Measurements from ENCODE around the gene ZBTB21. TPM values are rescaled to one million over a fixed set of nuclear protein-coding genes. Genes with fewer than 3 reads are reported as not detected.

Gene ZBTB21
- 10 to 100 TPM in 1 of 12 donors, 1 to 10 TPM in 10, not detected in 1; 4.5 to 10.4 (median 6.6) TPM for polyA plus RNA-seq (ENCODE audit: insufficient read length in 12 of 12)
- long read RNA-seq, donor 1, full-length matches to known transcripts = 8 of 8 reads
- long read RNA-seq, donor 1, partial matches to known transcripts = 0 of 8 reads
- long read RNA-seq, donor 1, other reads (novel, unspliced or antisense) = 0 of 8 reads
- long read RNA-seq, donor 2, full-length matches to known transcripts = 3 of 3 reads
- long read RNA-seq, donor 2, partial matches to known transcripts = 0 of 3 reads
- long read RNA-seq, donor 2, other reads (novel, unspliced or antisense) = 0 of 3 reads
- long read RNA-seq, donor 3 = 0 reads
- long read RNA-seq, donor 4 = 0 reads
- long read RNA-seq, donor 5, full-length matches to known transcripts = 4 of 4 reads
- long read RNA-seq, donor 5, partial matches to known transcripts = 0 of 4 reads
- long read RNA-seq, donor 5, other reads (novel, unspliced or antisense) = 0 of 4 reads
- long read RNA-seq, donor 6, full-length matches to known transcripts = 2 of 2 reads
- long read RNA-seq, donor 6, partial matches to known transcripts = 0 of 2 reads
- long read RNA-seq, donor 6, other reads (novel, unspliced or antisense) = 0 of 2 reads
- long read RNA-seq, donor 7, full-length matches to known transcripts = 1 of 1 reads
- long read RNA-seq, donor 7, partial matches to known transcripts = 0 of 1 reads
- long read RNA-seq, donor 7, other reads (novel, unspliced or antisense) = 0 of 1 reads
- long read RNA-seq, donor 8, full-length matches to known transcripts = 8 of 8 reads
- long read RNA-seq, donor 8, partial matches to known transcripts = 0 of 8 reads
- long read RNA-seq, donor 8, other reads (novel, unspliced or antisense) = 0 of 8 reads
- long read RNA-seq, donor 9, full-length matches to known transcripts = 2 of 2 reads
- long read RNA-seq, donor 9, partial matches to known transcripts = 0 of 2 reads
- long read RNA-seq, donor 9, other reads (novel, unspliced or antisense) = 0 of 2 reads
- long read RNA-seq, donor 10, full-length matches to known transcripts = 1 of 1 reads
- long read RNA-seq, donor 10, partial matches to known transcripts = 0 of 1 reads
- long read RNA-seq, donor 10, other reads (novel, unspliced or antisense) = 0 of 1 reads
- long read RNA-seq, donor 11, full-length matches to known transcripts = 4 of 4 reads
- long read RNA-seq, donor 11, partial matches to known transcripts = 0 of 4 reads
- long read RNA-seq, donor 11, other reads (novel, unspliced or antisense) = 0 of 4 reads

- DNase-seq = peak; percentile 99
Measured at GRCh38 chr21:42009831-42010506, at the start of gene ZBTB21. Gene ZBTB21 (minus strand): TSS chr21:42010360. CDS start chr21:41994095, 16,265 bp downstream.

- DNase-seq = no peak
Measured at GRCh38 chr21:42059721-42060120, 49.6 kb upstream of the ZBTB21 start.

- DNase-seq = no peak
Measured at GRCh38 chr21:42059141-42059540, 49.0 kb upstream of the ZBTB21 start.

- no peak for DNase-seq
Measured at GRCh38 chr21:42058631-42059111, 48.5 kb upstream of the ZBTB21 start.

GRCh38 chr21:42057851-42058437 lies 47.8 kb upstream of the ZBTB21 start:
- no peak for DNase-seq

- peak; percentile 45 for DNase-seq
Measured at GRCh38 chr21:42056996-42057689, 47.0 kb upstream of the ZBTB21 start.

- no peak for DNase-seq
Measured at GRCh38 chr21:42056468-42056867, 46.3 kb upstream of the ZBTB21 start.

- DNase-seq = no peak
Measured at GRCh38 chr21:42055425-42055824, 45.3 kb upstream of the ZBTB21 start.

- no peak for DNase-seq
Measured at GRCh38 chr21:42051788-42052187, 41.6 kb upstream of the ZBTB21 start.

- DNase-seq = no peak
Measured at GRCh38 chr21:42049578-42050430, 39.6 kb upstream of the ZBTB21 start.

- no peak for DNase-seq
Measured at GRCh38 chr21:42048870-42049577, 38.9 kb upstream of the ZBTB21 start.

- no peak for DNase-seq
Measured at GRCh38 chr21:42047821-42048613, 37.9 kb upstream of the ZBTB21 start.

- no peak for DNase-seq
Measured at GRCh38 chr21:42044871-42045495, 34.8 kb upstream of the ZBTB21 start.

- no peak for DNase-seq
Measured at GRCh38 chr21:42043961-42044360, 33.8 kb upstream of the ZBTB21 start.

GRCh38 chr21:42043201-42043895 lies 33.2 kb upstream of the ZBTB21 start:
- DNase-seq = no peak

- no peak for DNase-seq
Measured at GRCh38 chr21:42042651-42043050, 32.5 kb upstream of the ZBTB21 start.

Measured in muscle of arm (tissue), 14 donors.